ENCODE measurements around the gene ARFIP1.

ARFIP1 gene

DNA sequence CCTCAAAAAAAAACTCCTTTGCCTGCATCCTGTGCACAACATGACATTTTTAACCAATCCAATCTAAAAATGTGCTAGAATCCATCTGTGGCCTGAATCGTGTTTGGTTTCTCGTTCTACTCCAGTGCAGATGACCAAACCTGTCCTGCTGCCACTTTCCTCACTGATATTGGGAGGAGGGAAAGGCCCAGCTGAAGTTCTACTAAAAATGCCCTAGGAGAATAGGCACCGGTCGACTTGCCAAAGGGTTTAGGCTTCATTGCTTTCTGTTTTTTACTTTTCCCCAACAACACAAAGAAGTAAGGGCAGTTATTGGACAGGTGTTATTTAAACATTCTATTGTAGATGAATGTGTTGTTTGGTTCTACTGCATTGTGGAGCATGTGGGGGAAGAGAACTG is 148.5 kb downstream of the ARFIP1 start:
- Histone ChIP-seq H3K27ac (ENCODE audit: extremely low read depth, low read depth, low read length) (no peak overlapping the region), H3K36me3 (ENCODE audit: control insufficient read depth in 2 of 2, insufficient read depth in 1 of 2, low read length in 2 of 2) (no peaks in the 10 kb centered on the region), H3K4me1 (ENCODE audit: control insufficient read depth, insufficient read depth, low read length) (no peaks in the 10 kb centered on the region), H3K9me3 (ENCODE audit: control insufficient read depth, insufficient read depth, low read depth, low read length) (no peaks in the 10 kb centered on the region), H3K4me3 (ENCODE audit: low read depth, low read length) (no peak overlapping the region)
- POLR2A ChIA-PET: no interaction called here
- CTCF ChIA-PET: no interaction called here
- TF ChIP-seq, protein P1, sequence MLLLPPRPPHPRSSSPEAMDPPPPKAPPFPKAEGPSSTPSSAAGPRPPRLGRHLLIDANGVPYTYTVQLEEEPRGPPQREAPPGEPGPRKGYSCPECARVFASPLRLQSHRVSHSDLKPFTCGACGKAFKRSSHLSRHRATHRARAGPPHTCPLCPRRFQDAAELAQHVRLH (tag by site-specific recombination; IDR thresholded peaks at IDR 0.05): no peak
- no peak for TF ChIP-seq ZNF114 (tag by site-specific recombination; IDR thresholded peaks at IDR 0.05)
- TF ChIP-seq, protein P2, sequence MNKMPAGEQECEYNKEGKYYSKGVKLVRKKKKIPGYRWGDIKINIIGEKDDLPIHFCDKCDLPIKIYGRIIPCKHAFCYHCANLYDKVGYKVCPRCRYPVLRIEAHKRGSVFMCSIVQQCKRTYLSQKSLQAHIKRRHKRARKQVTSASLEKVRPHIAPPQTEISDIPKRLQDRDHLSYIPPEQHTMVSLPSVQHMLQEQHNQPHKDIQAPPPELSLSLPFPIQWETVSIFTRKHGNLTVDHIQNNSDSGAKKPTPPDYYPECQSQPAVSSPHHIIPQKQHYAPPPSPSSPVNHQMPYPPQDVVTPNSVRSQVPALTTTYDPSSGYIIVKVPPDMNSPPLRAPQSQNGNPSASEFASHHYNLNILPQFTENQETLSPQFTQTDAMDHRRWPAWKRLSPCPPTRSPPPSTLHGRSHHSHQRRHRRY (tag by site-specific recombination; IDR thresholded peaks at IDR 0.05): no peak
- TF ChIP-seq GLI2 (tag by site-specific recombination; IDR thresholded peaks at IDR 0.05; ENCODE audit: borderline replicate concordance, low read depth): no peak
- TF ChIP-seq, protein P3, sequence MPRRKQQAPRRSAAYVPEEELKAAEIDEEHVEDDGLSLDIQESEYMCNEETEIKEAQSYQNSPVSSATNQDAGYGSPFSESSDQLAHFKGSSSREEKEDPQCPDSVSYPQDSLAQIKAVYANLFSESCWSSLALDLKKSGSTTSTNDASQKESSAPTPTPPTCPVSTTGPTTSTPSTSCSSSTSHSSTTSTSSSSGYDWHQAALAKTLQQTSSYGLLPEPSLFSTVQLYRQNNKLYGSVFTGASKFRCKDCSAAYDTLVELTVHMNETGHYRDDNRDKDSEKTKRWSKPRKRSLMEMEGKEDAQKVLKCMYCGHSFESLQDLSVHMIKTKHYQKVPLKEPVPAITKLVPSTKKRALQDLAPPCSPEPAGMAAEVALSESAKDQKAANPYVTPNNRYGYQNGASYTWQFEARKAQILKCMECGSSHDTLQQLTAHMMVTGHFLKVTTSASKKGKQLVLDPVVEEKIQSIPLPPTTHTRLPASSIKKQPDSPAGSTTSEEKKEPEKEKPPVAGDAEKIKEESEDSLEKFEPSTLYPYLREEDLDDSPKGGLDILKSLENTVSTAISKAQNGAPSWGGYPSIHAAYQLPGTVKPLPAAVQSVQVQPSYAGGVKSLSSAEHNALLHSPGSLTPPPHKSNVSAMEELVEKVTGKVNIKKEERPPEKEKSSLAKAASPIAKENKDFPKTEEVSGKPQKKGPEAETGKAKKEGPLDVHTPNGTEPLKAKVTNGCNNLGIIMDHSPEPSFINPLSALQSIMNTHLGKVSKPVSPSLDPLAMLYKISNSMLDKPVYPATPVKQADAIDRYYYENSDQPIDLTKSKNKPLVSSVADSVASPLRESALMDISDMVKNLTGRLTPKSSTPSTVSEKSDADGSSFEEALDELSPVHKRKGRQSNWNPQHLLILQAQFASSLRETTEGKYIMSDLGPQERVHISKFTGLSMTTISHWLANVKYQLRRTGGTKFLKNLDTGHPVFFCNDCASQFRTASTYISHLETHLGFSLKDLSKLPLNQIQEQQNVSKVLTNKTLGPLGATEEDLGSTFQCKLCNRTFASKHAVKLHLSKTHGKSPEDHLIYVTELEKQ (tag by site-specific recombination; IDR thresholded peaks at IDR 0.05; ENCODE audit: borderline replicate concordance): no peak
- no peak for TF ChIP-seq ZNF707 (tag by site-specific recombination; IDR thresholded peaks at IDR 0.05)
- no peak for TF ChIP-seq ZNF157 (tag by site-specific recombination; IDR thresholded peaks at IDR 0.05)
- no peak for TF ChIP-seq ZNF571 (tag by site-specific recombination; IDR thresholded peaks at IDR 0.05)
- TF ChIP-seq ZFP69B (tag by site-specific recombination; IDR thresholded peaks at IDR 0.05): no peak
- no peak for TF ChIP-seq ZBTB48 (tag by site-specific recombination; IDR thresholded peaks at IDR 0.05)
- TF ChIP-seq ZNF660 (tag by site-specific recombination; IDR thresholded peaks at IDR 0.05): no peak
- TF ChIP-seq GLIS1 (tag by site-specific recombination; IDR thresholded peaks at IDR 0.05): no peak
- no peak for TF ChIP-seq ZNF629 (tag by site-specific recombination; IDR thresholded peaks at IDR 0.05)

DNA sequence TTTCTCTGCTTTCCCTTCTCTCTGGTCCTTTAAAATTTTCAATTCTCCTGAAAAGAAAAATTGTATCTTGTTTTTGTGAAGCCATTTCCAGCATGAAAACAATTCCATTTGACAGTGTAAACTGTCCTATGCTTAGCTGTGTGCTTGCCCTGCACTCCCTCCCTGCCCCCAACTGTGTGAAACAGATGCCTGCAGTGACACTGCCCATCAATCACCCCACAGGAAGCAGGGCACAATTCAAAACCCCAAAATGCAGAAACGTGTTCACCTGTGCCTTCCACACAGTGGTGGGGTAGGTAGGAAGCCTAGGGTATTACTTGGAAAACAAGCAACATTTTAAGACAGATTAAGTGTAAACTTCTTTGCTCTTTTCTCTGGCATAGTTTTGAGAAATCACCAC is 150.1 kb downstream of the ARFIP1 start:
- H3K4me3 ChIP-seq (ENCODE audit: low read depth, low read length): no peak overlapping the region
- POLR2A ChIA-PET: no interaction called here
- H3K9me3 ChIP-seq (ENCODE audit: control insufficient read depth, insufficient read depth, low read depth, low read length): no peaks in the 10 kb centered on the region
- CTCF ChIA-PET: no interaction called here
- no peak overlapping the region for H3K27ac ChIP-seq (ENCODE audit: extremely low read depth, low read depth, low read length)
- no peak for TF ChIP-seq ZNF184 (tag by site-specific recombination; IDR thresholded peaks at IDR 0.05)
- no peak for TF ChIP-seq ZNF670 (tag by site-specific recombination; IDR thresholded peaks at IDR 0.05; ENCODE audit: low read depth)
- TF ChIP-seq ZIC2 (tag by site-specific recombination; IDR thresholded peaks at IDR 0.05): peak; percentile 81
- no peak for TF ChIP-seq OVOL3 (tag by site-specific recombination; IDR thresholded peaks at IDR 0.05)
- no peak for TF ChIP-seq KLF16 (tag by site-specific recombination; IDR thresholded peaks at IDR 0.05)
- H3K36me3 ChIP-seq (ENCODE audit: control insufficient read depth in 2 of 2, insufficient read depth in 1 of 2, low read length in 2 of 2): no peaks in the 10 kb centered on the region
- H3K4me1 ChIP-seq (ENCODE audit: control insufficient read depth, insufficient read depth, low read length): no peaks in the 10 kb centered on the region

DNA sequence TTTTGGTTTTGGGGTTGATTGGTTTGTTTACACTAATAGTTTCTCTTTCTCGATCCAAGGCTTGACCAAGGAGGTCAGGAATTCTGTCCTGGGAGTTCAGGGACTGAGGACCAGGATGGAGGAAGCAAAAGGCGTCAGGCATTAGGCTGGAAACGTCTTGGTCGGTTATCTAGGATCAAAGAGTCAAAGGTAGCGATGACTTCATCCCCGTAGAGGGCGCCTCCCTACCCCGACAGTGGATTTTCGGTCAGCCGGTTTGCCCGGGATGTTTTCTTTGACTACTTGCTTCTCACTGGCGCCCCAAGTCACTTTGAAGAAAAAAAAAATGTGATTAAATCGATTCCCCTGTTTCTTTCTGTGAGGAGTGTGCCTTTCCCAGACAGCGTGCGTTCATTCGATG is 155.4 kb downstream of the ARFIP1 start:
- Histone ChIP-seq H3K4me1 (ENCODE audit: control insufficient read depth, insufficient read depth, low read length) (no peaks in the 10 kb centered on the region), H3K27ac (ENCODE audit: extremely low read depth, low read depth, low read length) (no peak overlapping the region), H3K4me3 (ENCODE audit: low read depth, low read length) (no peak overlapping the region), H3K36me3 (ENCODE audit: control insufficient read depth in 2 of 2, insufficient read depth in 1 of 2, low read length in 2 of 2) (no peaks in the 10 kb centered on the region), H3K9me3 (ENCODE audit: control insufficient read depth, insufficient read depth, low read depth, low read length) (no peaks in the 10 kb centered on the region)
- no peak for TF ChIP-seq ZNF670 (tag by site-specific recombination; IDR thresholded peaks at IDR 0.05; ENCODE audit: low read depth)
- TF ChIP-seq ZNF626 (tag by site-specific recombination; IDR thresholded peaks at IDR 0.05): no peak
- TF ChIP-seq ZNF416 (tag by site-specific recombination; IDR thresholded peaks at IDR 0.05): no peak
- no peak for TF ChIP-seq ZNF558 (tag by site-specific recombination; IDR thresholded peaks at IDR 0.05)
- no peak for TF ChIP-seq OVOL3 (tag by site-specific recombination; IDR thresholded peaks at IDR 0.05)
- TF ChIP-seq ZNF585B (tag by site-specific recombination; IDR thresholded peaks at IDR 0.05): no peak
- TF ChIP-seq TRIM28 (IDR thresholded peaks at IDR 0.05; ENCODE audit: borderline replicate concordance, low read length): no peak
- TF ChIP-seq ZNF175 (tag by site-specific recombination; IDR thresholded peaks at IDR 0.05): no peak
- no peak for TF ChIP-seq ZNF501 (tag by site-specific recombination; IDR thresholded peaks at IDR 0.05)
- no peak for TF ChIP-seq ZNF423 (tag by site-specific recombination; IDR thresholded peaks at IDR 0.05)
- no peak for TF ChIP-seq ZNF76 (tag by site-specific recombination; IDR thresholded peaks at IDR 0.05; ENCODE audit: borderline replicate concordance, low read depth)
- TF ChIP-seq ZNF747 (tag by site-specific recombination; IDR thresholded peaks at IDR 0.05): no peak
- no peak for TF ChIP-seq ZNF221 (tag by site-specific recombination; IDR thresholded peaks at IDR 0.05; ENCODE audit: borderline replicate concordance)
- TF ChIP-seq BCL11B (tag by site-specific recombination; IDR thresholded peaks at IDR 0.05; ENCODE audit: low read depth): no peak
- ChIA-PET POLR2A (no interaction called here), CTCF (interaction anchor here (0.7 kb wide), 1 partner anchor 145 kb away, joined by 3 read pairs; no protein-coding TSS in a partner anchor)
